Measurements from ENCODE around the gene GNMT.

DNA sequence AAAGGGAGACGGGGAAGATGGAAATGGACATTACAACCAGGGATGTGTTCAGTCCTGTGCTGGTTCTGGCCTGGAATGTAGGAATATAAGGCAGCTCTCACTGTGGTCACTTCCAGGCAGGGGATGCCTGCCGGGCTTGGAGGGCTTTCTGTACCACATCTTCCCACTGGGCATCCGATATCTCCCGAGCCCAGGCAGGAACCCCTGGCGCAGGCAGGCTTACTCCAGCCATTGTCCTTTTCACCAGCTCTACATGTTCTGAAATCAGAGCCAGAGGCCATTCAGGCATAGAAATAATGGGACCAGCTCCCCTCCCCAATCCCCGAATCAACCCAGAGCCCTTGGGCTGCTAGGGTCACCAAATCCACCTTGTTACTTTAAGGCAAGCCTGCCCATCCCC, 51.8 kb downstream of the GNMT start:
- TF ChIP-seq, protein P1, sequence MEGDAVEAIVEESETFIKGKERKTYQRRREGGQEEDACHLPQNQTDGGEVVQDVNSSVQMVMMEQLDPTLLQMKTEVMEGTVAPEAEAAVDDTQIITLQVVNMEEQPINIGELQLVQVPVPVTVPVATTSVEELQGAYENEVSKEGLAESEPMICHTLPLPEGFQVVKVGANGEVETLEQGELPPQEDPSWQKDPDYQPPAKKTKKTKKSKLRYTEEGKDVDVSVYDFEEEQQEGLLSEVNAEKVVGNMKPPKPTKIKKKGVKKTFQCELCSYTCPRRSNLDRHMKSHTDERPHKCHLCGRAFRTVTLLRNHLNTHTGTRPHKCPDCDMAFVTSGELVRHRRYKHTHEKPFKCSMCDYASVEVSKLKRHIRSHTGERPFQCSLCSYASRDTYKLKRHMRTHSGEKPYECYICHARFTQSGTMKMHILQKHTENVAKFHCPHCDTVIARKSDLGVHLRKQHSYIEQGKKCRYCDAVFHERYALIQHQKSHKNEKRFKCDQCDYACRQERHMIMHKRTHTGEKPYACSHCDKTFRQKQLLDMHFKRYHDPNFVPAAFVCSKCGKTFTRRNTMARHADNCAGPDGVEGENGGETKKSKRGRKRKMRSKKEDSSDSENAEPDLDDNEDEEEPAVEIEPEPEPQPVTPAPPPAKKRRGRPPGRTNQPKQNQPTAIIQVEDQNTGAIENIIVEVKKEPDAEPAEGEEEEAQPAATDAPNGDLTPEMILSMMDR (IDR thresholded peaks at IDR 0.05): no peak
- no peak for TF ChIP-seq POLR2AphosphoS5 (IDR thresholded peaks at IDR 0.05)
- TF ChIP-seq POLR2A (IDR thresholded peaks at IDR 0.05): no peak
- TF ChIP-seq EP300 (IDR thresholded peaks at IDR 0.05): no peak

All from suprapubic skin (tissue), 4 donors.